Adrenal gland (tissue), 12 donors: Measurements from ENCODE around the gene KRTAP2-4. TPM values are rescaled to one million over a fixed set of nuclear protein-coding genes. Genes with fewer than 3 reads are reported as not detected.
"Not testable (repeated sequence)": the region's sequence is repeated elsewhere in the genome, so short reads cannot be mapped to it uniquely, and the experiment has no call there.

Experiments
- DNase-seq, 7 donors: peaks; one replicate each; pipeline ENCODE4 v3.0.0-alpha.2; 2019 to 2020
- H3K27ac ChIP-seq, 5 donors: fragments of 200-600 bp; sonication (generic) in 4 of 5; 1 replicate in 3 of 5; 2 replicates in 2 of 5; pipeline versions ENCODE4 v1.5.1 to v1.8.0; 2016 to 2020; ENCODE audit warnings: mild to moderate bottlenecking in 1 of 5
- H3K27me3 ChIP-seq: fragments of 200-600 bp; 2 replicates; pipeline ENCODE4 v1.8.0; 2021
- H3K36me3 ChIP-seq, 2 donors: fragments of 200-600 bp; replicated peaks in 1 of 2; 1 replicate in 1 of 2; 2 replicates in 1 of 2; pipeline versions ENCODE4 v1.5.1 to v1.8.0; 2018 to 2022
- H3K4me1 ChIP-seq, 2 donors: fragments of 200-600 bp; replicated peaks in 1 of 2; 1 replicate in 1 of 2; 2 replicates in 1 of 2; pipeline versions ENCODE4 v1.5.1 to v1.8.0; 2018 to 2021
- H3K4me3 ChIP-seq, 4 donors: fragments of 200-600 bp; sonication (generic) in 3 of 4; one replicate each; pipeline ENCODE4 v1.5.1; 2016 to 2018
- H3K9me3 ChIP-seq, 3 donors: fragments of 200-600 bp; sonication (generic) in 1 of 3; replicated peaks in 1 of 3; 1 replicate in 2 of 3; 2 replicates in 1 of 3; pipeline versions ENCODE4 v1.5.1 to v1.8.0; 2016 to 2021
- CTCF ChIP-seq, 6 experiments: fragments of 450-650 bp in 4 of 6; fragments of 200-600 bp in 2 of 6; sonication (generic) in 1 of 6; IDR thresholded peaks; 1 replicate in 5 of 6; 2 replicates in 1 of 6; pipeline versions ENCODE4 v1.5.1 to v1.8.0; 2016 to 2021; ENCODE audit warnings: antibody characterized with exemption in 6 of 6, mild to moderate bottlenecking in 2 of 6, moderate library complexity in 1 of 6
- POLR2A ChIP-seq, 2 donors: fragments of 450-650 bp; IDR thresholded peaks; one replicate each; pipeline ENCODE4 v1.6.1; 2017; ENCODE audit warnings: antibody characterized with exemption in 2 of 2, mild to moderate bottlenecking in 2 of 2, moderate library complexity in 1 of 2
- WGBS, 4 donors: extraction: QIAGEN DNeasy Blood & Tissue Kit in 2 of 4; methylation state at CpG; one replicate each; pipeline versions ENCODE4 v1.1.5 to v1.1.7; 2013 to 2017; 5-methylcytosine and 5-hydroxymethylcytosine counted together
- intact Hi-C, 2 donors: fragments of 100-400 bp; cut with DNase I; formaldehyde crosslinking; loops; one replicate each; pipeline versions ENCODE4 v1.14.1 to v1.15.0; 2022 to 2023
- polyA plus RNA-seq, 3 donors: library from polyadenylated mRNA; stranded (reverse); fragments of 200-250 nt in 2 of 3; fragments of 350-450 nt in 1 of 3; fragmentation: Illumina TruSeq in 1 of 3; extraction: RNeasy Lipid Tissue Mini Kit (QIAGEN cat#74804) in 1 of 3; gene quantifications; one replicate each; pipeline ENCODE4 v1.2.3, GENCODE V29; 2013 to 2014
- total RNA-seq, 9 donors: library from RNA; depleted of rRNA in 4 of 9; stranded (reverse); fragments of >200 nt in 4 of 9; fragments of 120-200 nt in 1 of 9; fragmentation: NEBNext Ultra II Directional in 1 of 9; extraction: Animal tissue kit (Norgen Biotek cat#: 25700) in 1 of 9; gene quantifications; one replicate each; pipeline versions ENCODE4 v1.1.0 to v1.2.4, GENCODE V29; 2013 to 2023
- donor health status: healthy with polysubstance abuse.
- donor health status: Bipolar disorder and iron deficiency.
- donor health status: DM: yes; HTN: yes; CAD: no.
- donor health status: DM: no; HTN: no; CAD: no.
- donor health status: DM: no; HTN: no; CAD: no.
- donor health status: DM: yes; HTN: yes; CAD: no.

The KRTAP2-4 gene
- total and polyA plus RNA-seq, 12 donors, result not detected

GRCh38 chr17:41037853-41038350 lies 27.8 kb downstream of the KRTAP2-4 start:
- WGBS, 4 donors, result 65 to 86% (median 79%) methylated on average over 2 of the region's 2 CpGs
- Histone ChIP-seq H3K27ac (no peak overlapping the region), H3K27me3 (no peaks in the 10 kb centered on the region), H3K4me1 (no peaks in the 10 kb centered on the region), H3K36me3 (no peaks in the 10 kb centered on the region), H3K9me3 (no peaks in the 10 kb centered on the region), H3K4me3 (no peak overlapping the region)
- intact Hi-C loops, result no loop called here
- no peak for TF ChIP-seq CTCF (IDR thresholded peaks at IDR 0.05)
- no peak for TF ChIP-seq POLR2A (IDR thresholded peaks at IDR 0.05)
- no peak for DNase-seq

GRCh38 chr17:41034346-41034935 lies 31.2 kb downstream of the KRTAP2-4 start, which contains the start of gene KRTAP1-3:
TSS of gene KRTAP1-3 (minus strand) at chr17:41034874. CDS start at chr17:41034821, 53 bp downstream.
- 81 to 91% (median 87%) methylated on average over 4 to 10 of the region's 10 CpGs for WGBS, 4 donors
- intact Hi-C loops, H3K4me1 ChIP-seq, H3K27me3 ChIP-seq, H3K4me3 ChIP-seq, H3K9me3 ChIP-seq, H3K36me3 ChIP-seq, DNase-seq, H3K27ac ChIP-seq: not testable (repeated sequence)

- Histone ChIP-seq H3K4me1 (no peaks in the 10 kb centered on the region), H3K9me3 (no peaks in the 10 kb centered on the region), H3K4me3 (no peak within 1 kb of the TSS), H3K36me3 (no peaks in the 10 kb centered on the region), H3K27ac (no peak within 1 kb of the TSS), H3K27me3 (no peaks in the 10 kb centered on the region)
- no peak for DNase-seq
- 77 to 91% (median 83%) methylated on average over 7 to 12 of the region's 12 CpGs for WGBS, 4 donors
- TF ChIP-seq CTCF (IDR thresholded peaks at IDR 0.05) (no peak), POLR2A (IDR thresholded peaks at IDR 0.05) (no peak)
- intact Hi-C loops, result no loop called here
Measured at GRCh38 chr17:41029633-41030245, 35.9 kb downstream of the KRTAP2-4 start, which contains the start of gene KRTAP1-4. TSS of gene KRTAP1-4 (minus strand) at chr17:41030195. CDS start at chr17:41030078, 117 bp downstream.

GRCh38 chr17:41026715-41027471 lies 38.8 kb downstream of the KRTAP2-4 start, which contains the start of gene KRTAP1-5:
TSS of gene KRTAP1-5 (minus strand) at chr17:41027208. CDS start at chr17:41027155, 53 bp downstream.
- intact Hi-C loops, result no loop called here
- no peak for DNase-seq
- H3K4me3 ChIP-seq, result no peak within 1 kb of the TSS
- no peaks in the 10 kb centered on the region for H3K27me3 ChIP-seq
- H3K4me1 ChIP-seq, result no peaks in the 10 kb centered on the region
- no peaks in the 10 kb centered on the region for H3K9me3 ChIP-seq
- no peak within 1 kb of the TSS for H3K27ac ChIP-seq
- TF ChIP-seq CTCF (IDR thresholded peaks at IDR 0.05) (no peak), POLR2A (IDR thresholded peaks at IDR 0.05) (no peak)
- WGBS, 4 donors, result 68 to 84% (median 73%) methylated on average over 5 to 9 of the region's 9 CpGs
- no peaks in the 10 kb centered on the region for H3K36me3 ChIP-seq
